TTC549 (cell line): ENCODE results near the gene SRRM5.
A peak's percentile ranks its signal among the peaks of the same experiment; 100 is the strongest.
"Not testable (repeated sequence)": the region's sequence is repeated elsewhere in the genome, so short reads cannot be mapped to it uniquely, and the experiment has no call there.

Experiments used
- FAIRE-seq: peaks from 2 replicates; lab custom pipeline; 2012; peaks lifted over from hg19 to GRCh38; lab: Jason Lieb, UNC

The SRRM5 gene

DNA sequence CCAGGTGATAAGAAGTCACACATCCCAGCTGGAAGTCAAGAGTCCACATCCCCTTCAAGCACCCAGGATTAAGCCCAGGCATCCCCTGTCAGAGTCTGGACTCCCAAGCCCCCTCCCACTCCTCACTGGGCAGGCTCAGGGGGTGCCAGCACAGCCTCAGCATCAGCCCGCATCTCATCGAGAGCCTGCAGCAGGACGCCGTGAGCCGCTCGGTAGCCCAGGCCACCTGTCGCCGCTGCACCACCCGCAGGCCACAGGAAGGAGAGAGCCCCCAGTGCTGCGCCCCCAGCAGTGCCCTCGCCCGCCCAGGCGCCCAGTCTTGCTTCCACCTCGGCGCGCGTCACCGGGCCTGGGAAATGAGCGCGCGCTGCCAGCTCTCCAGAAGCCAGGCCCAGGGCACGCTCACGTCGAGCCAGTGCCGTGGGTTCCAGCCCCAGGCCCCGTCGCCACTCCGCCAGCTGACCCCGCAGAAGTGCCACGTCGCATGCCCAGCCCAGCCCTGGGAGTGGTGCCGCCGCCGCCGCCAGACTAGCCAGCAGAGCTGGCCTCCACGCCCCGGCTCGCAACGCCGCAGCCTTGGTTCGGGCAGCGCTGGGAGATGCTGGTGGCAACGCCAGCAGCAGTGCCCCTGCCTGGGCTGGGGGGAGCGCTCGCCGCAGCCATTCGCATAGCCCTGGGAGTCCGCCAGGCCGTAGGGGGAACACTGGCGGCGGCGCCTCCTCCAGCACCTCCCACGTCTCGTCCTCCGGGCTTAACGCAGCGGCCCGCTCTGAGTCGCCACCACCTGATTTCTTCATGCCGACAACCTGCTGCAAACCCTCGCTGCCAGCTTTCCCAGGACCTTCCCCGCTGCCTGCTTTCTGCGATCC, 19.8 kb upstream of the SRRM5 start:
- FAIRE-seq: no peak

DNA sequence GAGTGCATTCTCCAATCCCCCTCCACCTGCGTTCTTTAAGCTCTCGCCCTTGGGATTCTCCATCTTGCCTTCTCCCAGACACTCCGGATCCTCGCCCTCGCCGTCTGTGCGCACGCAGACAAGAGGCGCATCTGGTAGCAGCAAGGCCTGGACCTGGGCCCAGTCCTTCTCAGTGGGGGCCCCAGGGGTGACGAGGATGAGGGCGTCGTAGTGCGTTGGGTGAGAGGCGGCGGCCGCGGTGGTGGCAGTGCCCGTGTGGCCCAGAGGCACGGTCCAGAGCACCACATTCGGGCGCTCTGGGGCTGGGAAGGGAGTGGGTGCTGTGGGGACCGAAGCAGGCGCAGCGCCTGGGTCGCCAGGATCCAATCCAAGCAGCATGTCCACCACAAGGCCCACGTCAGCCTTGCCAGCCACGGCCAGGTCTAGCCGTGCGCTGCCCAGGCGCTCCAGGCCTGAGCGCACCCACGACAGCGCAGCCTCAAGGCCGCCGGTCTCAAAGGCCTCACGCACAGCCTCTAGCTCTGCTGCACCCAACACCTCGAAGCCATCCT, 19.0 kb upstream of the SRRM5 start:
- no peak for FAIRE-seq

DNA sequence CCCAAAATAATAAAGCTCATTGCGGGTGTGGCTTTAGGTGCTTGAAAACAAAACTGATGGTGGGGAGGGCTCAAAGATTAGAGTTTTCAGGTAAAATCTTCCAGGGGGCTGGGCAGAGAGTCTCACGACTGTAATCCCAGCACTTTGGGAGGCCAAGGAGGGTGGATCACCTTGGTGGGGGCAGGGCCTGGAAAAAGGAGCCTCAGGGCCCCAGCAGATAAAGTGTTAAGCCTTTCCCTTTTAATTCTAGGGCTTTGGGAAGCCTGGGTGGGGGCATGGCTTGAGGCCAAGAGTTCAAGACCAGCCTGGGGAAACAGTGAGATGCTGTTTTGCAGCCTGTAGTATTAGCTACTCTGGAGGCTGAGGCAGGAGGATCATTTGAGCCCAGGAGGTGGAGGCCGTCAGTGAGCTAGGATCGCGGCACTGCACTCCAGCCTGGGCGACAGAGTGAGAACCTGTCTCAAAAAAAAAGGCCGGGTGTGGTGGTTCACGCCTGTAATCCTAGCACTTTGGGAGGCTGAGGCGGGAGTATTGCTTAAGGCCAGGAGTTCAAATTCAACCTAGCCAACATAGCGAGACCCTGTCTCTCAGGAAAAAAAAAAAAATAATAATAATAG, 17.7 kb upstream of the SRRM5 start:
- no peak for FAIRE-seq

- FAIRE-seq: no peak
Observed at GRCh38 chr19:43594710-43595604, 16.9 kb upstream of the SRRM5 start.

DNA sequence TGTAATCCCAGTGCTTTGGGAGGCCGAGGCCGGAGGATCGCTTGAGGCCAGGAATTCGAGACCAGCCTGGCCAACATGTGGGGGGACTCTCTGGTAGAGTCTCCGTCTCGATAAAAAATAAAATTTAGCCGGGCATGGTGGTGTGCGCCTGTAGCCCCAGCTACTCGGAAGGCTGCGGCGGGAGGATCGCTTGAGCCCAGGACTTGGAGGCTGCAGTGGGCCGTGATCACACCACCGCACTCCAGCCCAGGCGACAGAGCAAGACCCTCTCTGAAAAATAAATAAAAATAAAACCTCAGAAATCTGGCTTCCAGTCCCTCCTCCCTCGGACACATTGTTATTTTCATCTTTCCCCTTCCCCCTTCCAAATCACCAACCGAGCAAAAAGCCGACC, 16.3 kb upstream of the SRRM5 start:
- no peak for FAIRE-seq

DNA sequence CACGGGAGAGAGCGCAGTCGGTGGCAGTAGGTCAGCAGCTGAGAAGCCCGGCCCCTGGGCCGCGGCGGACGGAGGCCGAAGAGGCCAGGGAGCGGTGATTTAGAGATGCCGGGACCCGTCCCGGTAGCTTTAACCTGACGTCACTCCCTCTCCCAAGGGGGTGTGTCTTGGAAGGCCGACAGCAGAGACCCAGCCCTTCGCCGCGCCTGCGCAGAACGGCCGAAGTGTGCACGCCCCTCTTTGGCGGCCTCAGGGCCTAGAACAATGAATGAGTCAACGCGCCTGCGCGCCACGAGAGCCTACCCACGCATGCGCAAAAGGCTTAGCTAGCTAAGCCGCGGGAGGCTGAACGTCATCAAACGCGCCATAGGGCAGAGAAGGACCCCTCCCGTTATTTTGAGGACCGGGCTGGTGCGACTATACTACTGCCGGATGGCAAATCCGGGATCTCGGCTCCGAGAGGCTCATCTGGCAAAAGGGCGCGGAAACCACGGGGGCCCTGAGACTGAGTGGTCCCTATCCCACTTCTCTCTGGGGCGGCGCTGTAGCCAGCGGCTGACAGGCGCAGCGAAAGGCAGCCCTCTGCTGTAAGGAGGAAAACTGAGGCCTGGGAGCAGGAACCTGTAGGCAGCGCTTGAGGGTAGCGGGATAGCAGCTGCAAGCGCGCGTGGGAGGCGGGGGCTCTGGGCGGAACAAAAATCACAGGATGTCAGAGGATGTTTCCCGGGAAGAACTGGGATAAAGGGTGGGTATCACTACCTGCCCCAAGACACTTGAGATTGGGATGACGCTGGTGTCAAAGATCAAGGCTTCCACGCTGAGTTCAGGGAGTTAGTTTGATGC, 15.7 kb upstream of the SRRM5 start, which contains the start of the genes IRGQ and ZNF576:
Gene IRGQ, minus strand, starts transcription at position 136 of the 843 bp plus-strand sequence. CDS start 796 bp downstream, outside the sequence.
Gene ZNF576, plus strand, starts transcription at position 597 of the 843 bp plus-strand sequence. CDS start 514 bp downstream, outside the sequence.
- FAIRE-seq: peak; percentile 95

- FAIRE-seq: no peak
Observed at GRCh38 chr19:43596842-43597461, 14.9 kb upstream of the SRRM5 start.

GRCh38 chr19:43597876-43598275, 14.0 kb upstream of the SRRM5 start:
- no peak for FAIRE-seq

- FAIRE-seq: no peak
Observed at GRCh38 chr19:43598445-43599240, 13.2 kb upstream of the SRRM5 start.

GRCh38 chr19:43599635-43600295, 12.1 kb upstream of the SRRM5 start:
- no peak for FAIRE-seq

GRCh38 chr19:43600326-43600725, 11.6 kb upstream of the SRRM5 start:
- not testable (repeated sequence) for FAIRE-seq

DNA sequence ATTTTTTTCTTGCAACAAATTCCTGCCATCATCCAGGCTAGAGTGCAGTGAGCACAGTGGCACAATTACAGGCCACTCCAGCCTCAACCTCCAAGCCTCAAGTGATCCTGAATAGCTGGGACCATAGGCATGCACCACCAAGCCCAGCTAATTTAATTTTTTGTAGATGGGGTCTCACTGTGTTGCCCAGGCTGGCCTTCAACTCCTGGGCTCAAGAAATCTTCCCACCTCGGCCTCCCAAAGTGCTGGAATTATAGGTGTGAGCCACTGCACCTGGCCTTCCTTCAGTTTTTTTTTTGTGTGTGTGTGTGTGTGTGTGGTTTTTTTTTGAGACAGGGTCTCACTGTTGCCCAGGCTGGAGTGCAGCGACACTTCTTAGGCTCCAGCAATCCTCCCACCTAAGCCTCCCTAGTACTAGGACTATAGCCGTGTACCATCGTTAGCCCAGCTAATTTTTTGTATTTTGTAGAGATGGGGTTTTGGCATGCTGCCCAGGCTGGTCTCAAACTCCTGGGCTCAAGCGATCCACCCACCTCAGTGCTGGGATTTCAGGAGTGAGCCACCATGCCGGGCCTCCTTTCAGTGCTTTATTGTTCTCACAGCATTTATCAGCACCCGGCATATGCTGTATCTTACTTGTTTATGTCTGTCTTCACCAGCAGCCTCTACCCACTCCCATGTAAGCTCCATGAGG, 5.9 kb upstream of the SRRM5 start:
- no peak for FAIRE-seq

DNA sequence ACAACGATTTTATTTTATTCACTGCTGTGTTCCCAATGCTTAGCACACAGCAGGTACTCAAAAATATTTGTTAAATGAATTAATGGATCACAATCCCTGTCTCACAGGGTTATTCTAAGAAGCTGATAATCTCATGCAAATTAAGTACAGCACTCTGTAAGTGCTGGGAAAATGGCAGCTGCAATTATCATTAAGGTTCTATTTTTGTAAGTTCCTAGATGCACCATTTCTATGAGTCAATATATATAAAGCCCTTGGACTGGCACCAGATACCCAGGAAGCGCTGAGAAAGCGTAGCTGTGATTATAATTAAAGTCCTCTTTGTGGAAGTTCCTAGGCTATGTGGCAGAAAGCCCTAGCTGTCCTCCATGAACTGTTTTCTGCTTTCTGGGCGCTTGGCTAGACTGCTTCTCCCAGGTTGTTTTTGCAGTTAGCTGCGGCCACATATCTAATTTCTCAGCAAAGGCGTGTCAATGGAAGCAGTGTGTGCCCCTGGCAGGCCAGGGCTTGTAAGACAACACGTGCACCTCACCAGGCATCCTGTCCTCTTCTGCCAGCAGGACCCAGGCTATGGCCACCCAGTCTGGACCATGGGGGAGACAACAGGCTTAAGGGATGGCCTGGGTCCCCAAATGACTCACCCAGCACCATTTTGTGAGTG, 5.2 kb upstream of the SRRM5 start:
- no peak for FAIRE-seq

DNA sequence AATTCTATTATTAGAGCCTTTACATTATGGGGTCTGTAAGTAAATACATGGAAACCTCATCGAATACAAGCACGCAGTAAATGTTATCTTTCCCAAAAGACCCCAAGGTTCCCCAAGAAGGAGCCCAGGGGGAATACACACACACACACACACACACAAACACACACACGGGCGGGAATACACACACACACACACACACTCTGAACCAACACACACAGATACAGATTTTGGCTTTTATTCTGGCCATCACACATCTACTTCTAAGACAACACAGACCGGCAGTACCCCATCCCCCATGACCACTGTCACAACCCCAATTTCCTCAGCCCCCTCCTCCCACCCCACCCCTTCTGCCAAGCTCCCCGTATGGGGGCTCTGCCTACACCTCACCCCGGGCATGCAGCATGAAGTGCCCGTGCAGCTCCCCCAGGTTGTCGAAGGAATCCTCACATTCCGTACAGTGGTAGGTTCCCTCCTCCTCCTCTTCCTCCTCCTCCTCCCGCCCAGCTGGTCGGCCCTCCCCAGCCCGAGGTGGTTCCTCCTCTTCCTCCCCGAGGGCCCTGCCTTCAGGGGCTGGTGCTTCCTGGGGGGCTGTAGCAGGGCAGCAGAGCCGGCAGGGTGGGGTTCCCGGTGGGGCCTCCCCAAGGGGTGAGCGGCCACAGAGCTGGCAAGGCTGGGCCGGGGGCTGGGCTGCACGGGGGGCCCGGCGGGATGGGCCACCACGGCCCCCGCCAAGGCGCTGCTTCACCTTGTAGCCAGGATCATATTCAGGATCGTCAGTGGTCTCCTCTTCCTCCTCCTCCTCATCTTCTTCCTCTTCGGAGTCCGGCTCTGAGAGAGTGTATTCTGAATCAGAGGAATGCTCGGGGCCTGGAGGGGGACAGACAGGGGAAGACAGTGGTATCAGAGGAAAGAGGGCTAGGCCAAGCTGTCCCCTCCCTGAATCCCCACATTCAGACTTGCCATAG, 4.4 kb upstream of the SRRM5 start:
- no peak for FAIRE-seq

DNA sequence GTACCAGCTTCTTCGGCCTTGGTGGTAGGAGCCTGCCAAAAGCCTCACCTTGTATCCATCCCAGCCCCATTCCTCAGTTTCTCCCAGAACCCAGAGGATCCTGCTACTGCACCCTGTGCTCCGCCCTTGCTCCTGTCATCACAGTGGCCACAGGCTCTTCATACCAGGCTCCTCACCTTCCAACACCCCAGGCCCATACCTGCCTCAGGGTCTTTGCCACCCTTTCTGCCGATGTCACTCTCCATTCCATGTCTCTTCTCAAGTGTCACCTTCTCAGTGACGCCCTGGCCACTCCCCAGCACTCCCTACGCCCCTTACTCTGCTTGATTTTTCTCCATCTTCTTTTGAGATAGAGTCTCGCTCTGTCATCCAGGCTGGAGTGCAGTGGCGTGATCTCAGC, 2.0 kb upstream of the SRRM5 start:
- FAIRE-seq: no peak

DNA sequence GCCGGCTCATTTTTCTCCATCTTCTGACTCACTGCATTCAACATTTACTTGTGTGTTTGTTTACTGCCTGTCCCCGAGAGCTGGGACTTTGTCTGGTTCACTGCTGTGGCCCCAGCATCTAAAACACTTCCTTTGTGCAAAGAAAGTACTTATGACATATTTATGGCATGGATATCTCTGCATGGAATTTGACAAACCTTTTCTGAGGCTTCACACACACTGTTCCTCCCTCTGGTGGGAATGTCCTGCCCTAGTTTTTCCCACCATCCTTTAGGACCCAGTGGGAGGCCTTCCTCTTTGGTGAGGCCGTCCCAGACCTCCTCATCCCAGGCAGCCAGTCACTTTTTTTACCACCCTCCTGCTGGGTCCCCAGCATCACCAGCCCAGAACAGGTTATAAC, 1.4 kb upstream of the SRRM5 start:
- FAIRE-seq: no peak

DNA sequence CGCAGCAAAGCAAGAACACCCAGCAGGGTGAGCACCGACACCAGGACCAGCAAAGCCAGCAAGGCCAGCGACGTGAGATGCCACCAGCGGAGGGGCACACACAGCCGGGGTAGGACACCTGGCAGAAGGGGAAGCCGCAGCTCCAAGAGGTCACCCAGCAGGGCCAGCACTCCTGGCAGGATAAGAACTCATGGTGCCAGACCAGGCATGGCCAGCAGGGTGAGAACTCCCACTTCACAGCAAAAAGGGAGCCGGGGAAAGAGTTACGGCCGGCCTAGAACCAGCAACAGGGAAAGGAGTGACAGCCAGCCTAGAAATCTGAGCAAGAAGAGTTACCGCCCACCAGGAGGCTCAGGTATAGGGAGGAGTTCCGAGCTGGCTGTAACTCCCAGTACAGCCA, 486 bp downstream of the SRRM5 start:
- FAIRE-seq: no peak
